Body of pancreas (tissue), 4 donors: ENCODE measurements around the gene MAP2K1.

Experiments used
- CTCF ChIP-seq, 7 experiments: fragments of 450-650 bp in 4 of 7; fragments of 200-600 bp in 3 of 7; sonication (generic) in 3 of 7; IDR thresholded peaks; one replicate each; pipeline ENCODE4 v1.5.1; 2016 to 2019; ENCODE audit warnings: antibody characterized with exemption in 7 of 7
- POLR2A ChIP-seq, 3 donors: fragments of 450-650 bp; IDR thresholded peaks; one replicate each; pipeline ENCODE4 v1.6.1; 2016; ENCODE audit warnings: antibody characterized with exemption in 3 of 3, mild to moderate bottlenecking in 2 of 3

- TF ChIP-seq CTCF (IDR thresholded peaks at IDR 0.05) (no peak), POLR2A (IDR thresholded peaks at IDR 0.05) (no peak)
These were observed 22.9 kb downstream of the MAP2K1 start for GRCh38 chr15:66409565-66410108.
